Thoracic aorta (tissue), 2 donors: ENCODE measurements around the gene GPC5. TPM values are rescaled to one million over a fixed set of nuclear protein-coding genes. Genes with fewer than 3 reads are reported as not detected.

Source experiments
- ATAC-seq: fragments of 150-250 bp; one replicate; pipeline ENCODE4 v1.8.0; 2017; ENCODE audit warnings: low read depth; ENCODE audit not compliant: insufficient number of reproducible peaks, low FRiP score
- DNase-seq: peaks from one replicate; pipeline ENCODE4 v3.0.0-alpha.2; 2020; ENCODE audit warnings: low spot score
- H3K27ac ChIP-seq, 2 donors: fragments of 200-600 bp; sonication (generic); 1 replicate in 1 of 2; 2 replicates in 1 of 2; pipeline ENCODE4 v1.5.1; 2016; ENCODE audit warnings: mild to moderate bottlenecking in 2 of 2, moderate library complexity in 2 of 2
- H3K27me3 ChIP-seq: fragments of 200-600 bp; sonication (generic); replicated peaks from 2 replicates; pipeline ENCODE4 v1.6.0; 2016; ENCODE audit warnings: mild to moderate bottlenecking; ENCODE audit not compliant: insufficient read depth
- H3K36me3 ChIP-seq: fragments of 200-600 bp; sonication (generic); one replicate; pipeline ENCODE4 v1.5.1; 2016
- H3K4me1 ChIP-seq, 2 donors: fragments of 200-600 bp; sonication (generic); 1 replicate in 1 of 2; 2 replicates in 1 of 2; pipeline versions ENCODE4 v1.5.1 to v1.6.0; 2016; ENCODE audit warnings: low read depth in 2 of 2, mild to moderate bottlenecking in 1 of 2; ENCODE audit not compliant: control insufficient read depth in 1 of 2
- H3K4me3 ChIP-seq: fragments of 200-600 bp; sonication (generic); 2 replicates; pipeline ENCODE4 v1.5.1; 2016; ENCODE audit warnings: mild to moderate bottlenecking
- H3K9me3 ChIP-seq: fragments of 200-600 bp; sonication (generic); 2 replicates; pipeline ENCODE4 v1.5.1; 2016
- CTCF ChIP-seq: fragments of 200-600 bp; sonication (generic); IDR thresholded peaks from one replicate; pipeline ENCODE4 v1.5.1; 2019; ENCODE audit warnings: antibody characterized with exemption
- total RNA-seq, 2 donors: library from RNA; depleted of rRNA; stranded (reverse); fragments of >200 nt; gene quantifications; one replicate each; pipeline versions ENCODE4 v1.1.0 to v1.2.3, GENCODE V29; 2016

GPC5 gene
- total RNA-seq, 2 donors from 2014 or later: 3.3 TPM; not detected in 1

GRCh38 chr13:91504216-91504615, 105.8 kb downstream of the GPC5 start:
- H3K36me3 ChIP-seq: no peaks in the 10 kb centered on the region
- H3K4me3 ChIP-seq: no peak overlapping the region
- no peaks in the 10 kb centered on the region for H3K4me1 ChIP-seq
- H3K9me3 ChIP-seq: no peaks in the 10 kb centered on the region
- no peak for TF ChIP-seq CTCF
- H3K27ac ChIP-seq: no peak overlapping the region
- H3K27me3 ChIP-seq: no peaks in the 10 kb centered on the region
- DNase-seq (no peak), ATAC-seq (no peak)

- Histone ChIP-seq H3K4me1 (no peaks in the 10 kb centered on the region), H3K36me3 (no peaks in the 10 kb centered on the region), H3K27me3 (no peaks in the 10 kb centered on the region), H3K9me3 (no peaks in the 10 kb centered on the region), H3K4me3 (no peak overlapping the region), H3K27ac (no peak overlapping the region)
- DNase-seq (no peak), ATAC-seq (no peak)
- no peak for TF ChIP-seq CTCF
Measured at GRCh38 chr13:91506759-91507158, 108.3 kb downstream of the GPC5 start.

- Histone ChIP-seq H3K27ac (no peak overlapping the region), H3K36me3 (no peaks in the 10 kb centered on the region), H3K9me3 (no peaks in the 10 kb centered on the region), H3K4me3 (no peak overlapping the region), H3K4me1 (no peaks in the 10 kb centered on the region), H3K27me3 (no peaks in the 10 kb centered on the region)
- ATAC-seq (no peak), DNase-seq (no peak)
- TF ChIP-seq CTCF: no peak
Measured at GRCh38 chr13:91510058-91510457, 111.6 kb downstream of the GPC5 start.

- DNase-seq (no peak), ATAC-seq (no peak)
- no peaks in the 10 kb centered on the region for H3K9me3 ChIP-seq
- H3K27me3 ChIP-seq: no peaks in the 10 kb centered on the region
- no peaks in the 10 kb centered on the region for H3K4me1 ChIP-seq
- no peaks in the 10 kb centered on the region for H3K36me3 ChIP-seq
- no peak for TF ChIP-seq CTCF
- H3K4me3 ChIP-seq: no peak overlapping the region
- no peak overlapping the region for H3K27ac ChIP-seq
Measured at GRCh38 chr13:91513790-91514189, 115.4 kb downstream of the GPC5 start.

GRCh38 chr13:91516799-91517198, 118.4 kb downstream of the GPC5 start:
- DNase-seq (no peak), ATAC-seq (no peak)
- Histone ChIP-seq H3K27ac (no peak overlapping the region), H3K9me3 (no peaks in the 10 kb centered on the region), H3K36me3 (no peaks in the 10 kb centered on the region), H3K27me3 (no peaks in the 10 kb centered on the region), H3K4me1 (no peaks in the 10 kb centered on the region), H3K4me3 (no peak overlapping the region)
- no peak for TF ChIP-seq CTCF
